ENCODE measurements around the gene KCNJ14.
A peak's percentile ranks its signal among the peaks of the same experiment; 100 is the strongest.

The KCNJ14 gene

DNA sequence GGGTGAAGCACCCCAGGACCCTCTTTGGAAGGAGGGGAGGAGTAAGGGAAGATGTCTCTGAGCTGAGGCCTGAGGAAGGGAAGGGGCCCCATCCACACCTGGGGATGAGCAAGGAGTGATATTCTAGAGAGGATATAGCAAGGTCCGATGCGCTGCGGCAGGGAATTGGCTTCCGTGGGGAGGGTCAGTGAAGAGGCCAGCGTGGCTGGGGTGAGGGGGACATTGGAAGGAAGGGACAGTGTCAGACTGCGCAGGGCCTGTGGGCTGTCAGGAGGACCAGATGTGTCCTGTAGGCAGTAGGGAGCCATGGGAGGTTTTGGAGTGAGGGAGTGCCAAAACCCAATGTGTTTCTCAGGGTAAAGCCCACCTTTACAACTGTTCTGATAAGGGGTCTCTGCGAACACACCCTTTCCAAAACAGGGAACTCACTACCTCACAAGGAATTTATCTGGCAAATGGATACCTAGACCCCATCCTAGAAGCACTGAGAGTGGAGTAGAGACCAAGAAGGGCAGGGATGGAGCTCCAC, 52.6 kb downstream of the KCNJ14 start:
- TF ChIP-seq, protein P1, sequence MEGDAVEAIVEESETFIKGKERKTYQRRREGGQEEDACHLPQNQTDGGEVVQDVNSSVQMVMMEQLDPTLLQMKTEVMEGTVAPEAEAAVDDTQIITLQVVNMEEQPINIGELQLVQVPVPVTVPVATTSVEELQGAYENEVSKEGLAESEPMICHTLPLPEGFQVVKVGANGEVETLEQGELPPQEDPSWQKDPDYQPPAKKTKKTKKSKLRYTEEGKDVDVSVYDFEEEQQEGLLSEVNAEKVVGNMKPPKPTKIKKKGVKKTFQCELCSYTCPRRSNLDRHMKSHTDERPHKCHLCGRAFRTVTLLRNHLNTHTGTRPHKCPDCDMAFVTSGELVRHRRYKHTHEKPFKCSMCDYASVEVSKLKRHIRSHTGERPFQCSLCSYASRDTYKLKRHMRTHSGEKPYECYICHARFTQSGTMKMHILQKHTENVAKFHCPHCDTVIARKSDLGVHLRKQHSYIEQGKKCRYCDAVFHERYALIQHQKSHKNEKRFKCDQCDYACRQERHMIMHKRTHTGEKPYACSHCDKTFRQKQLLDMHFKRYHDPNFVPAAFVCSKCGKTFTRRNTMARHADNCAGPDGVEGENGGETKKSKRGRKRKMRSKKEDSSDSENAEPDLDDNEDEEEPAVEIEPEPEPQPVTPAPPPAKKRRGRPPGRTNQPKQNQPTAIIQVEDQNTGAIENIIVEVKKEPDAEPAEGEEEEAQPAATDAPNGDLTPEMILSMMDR (conservative IDR thresholded peaks at IDR 0.05) = no peak
- no peak overlapping the region for H3K27ac ChIP-seq

DNA sequence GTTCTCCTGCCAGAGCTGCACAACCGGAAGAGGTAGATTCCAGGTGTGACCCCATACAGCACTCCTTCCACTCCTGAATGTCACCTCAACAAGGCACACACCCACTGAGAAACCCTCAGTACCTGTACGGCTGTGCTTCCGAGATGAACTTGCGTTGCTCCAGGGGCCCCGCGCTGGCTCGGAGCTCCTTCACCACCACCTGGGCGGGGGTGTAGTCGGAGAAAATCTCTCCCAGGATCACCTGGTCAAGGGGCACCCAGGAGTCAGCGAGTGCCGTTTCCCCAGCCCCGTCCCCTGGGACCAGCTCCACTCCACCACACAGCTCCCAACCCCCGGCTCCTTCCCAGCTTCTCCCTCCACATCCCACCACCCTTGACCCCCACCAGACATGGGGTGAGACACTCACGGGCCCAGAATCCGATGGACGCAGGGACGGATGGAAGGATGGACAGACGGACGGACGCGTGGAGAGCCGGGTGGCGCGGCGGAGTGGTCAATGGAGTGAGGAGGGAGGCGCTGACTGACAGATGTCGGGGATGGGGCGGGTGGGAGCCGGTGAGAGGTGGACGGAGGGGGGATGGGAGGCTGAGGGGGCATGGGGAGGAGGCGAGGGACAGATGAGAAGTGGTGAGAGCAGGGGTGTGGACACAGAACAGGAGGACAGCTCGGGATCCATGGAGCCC, 53.5 kb downstream of the KCNJ14 start:
- H3K27ac ChIP-seq = no peak overlapping the region
- TF ChIP-seq, protein P1 (conservative IDR thresholded peaks at IDR 0.05) = no peak

DNA sequence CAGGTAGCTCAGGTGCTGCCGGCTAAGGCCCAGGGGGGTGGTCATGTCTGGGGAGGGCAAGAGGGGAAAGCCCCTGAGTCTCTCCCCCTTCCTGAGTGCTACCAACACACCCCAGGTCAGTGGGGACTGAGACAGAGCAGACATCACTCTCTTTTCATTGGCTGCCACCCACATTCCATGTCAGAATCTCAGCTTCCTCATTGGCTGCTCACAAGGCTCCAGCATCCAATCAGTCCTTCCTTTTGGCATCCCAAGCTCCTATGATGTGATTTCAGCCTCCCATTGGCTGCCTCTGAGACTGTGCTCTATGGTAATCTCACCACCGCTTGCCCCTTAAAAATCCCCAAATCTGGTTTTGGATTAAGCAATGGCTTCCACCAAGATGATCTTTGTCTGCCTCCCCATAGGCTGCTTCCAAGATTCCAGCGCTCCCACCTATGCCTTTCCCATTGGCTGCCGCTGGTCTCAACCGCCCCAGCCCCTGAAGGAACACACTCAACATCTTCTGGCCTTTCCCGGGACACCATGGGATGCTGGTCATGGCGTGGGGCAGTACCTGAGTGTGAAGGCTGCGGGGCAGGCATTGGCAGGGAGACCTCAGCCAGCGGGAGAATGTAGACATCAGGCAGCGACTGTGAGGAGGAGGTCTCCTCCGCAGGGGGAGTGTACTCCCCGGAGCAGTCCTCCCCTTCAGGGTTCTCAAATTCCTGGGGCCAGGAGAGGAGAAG, 54.3 kb downstream of the KCNJ14 start:
- TF ChIP-seq, protein P1 (conservative IDR thresholded peaks at IDR 0.05) = no peak

DNA sequence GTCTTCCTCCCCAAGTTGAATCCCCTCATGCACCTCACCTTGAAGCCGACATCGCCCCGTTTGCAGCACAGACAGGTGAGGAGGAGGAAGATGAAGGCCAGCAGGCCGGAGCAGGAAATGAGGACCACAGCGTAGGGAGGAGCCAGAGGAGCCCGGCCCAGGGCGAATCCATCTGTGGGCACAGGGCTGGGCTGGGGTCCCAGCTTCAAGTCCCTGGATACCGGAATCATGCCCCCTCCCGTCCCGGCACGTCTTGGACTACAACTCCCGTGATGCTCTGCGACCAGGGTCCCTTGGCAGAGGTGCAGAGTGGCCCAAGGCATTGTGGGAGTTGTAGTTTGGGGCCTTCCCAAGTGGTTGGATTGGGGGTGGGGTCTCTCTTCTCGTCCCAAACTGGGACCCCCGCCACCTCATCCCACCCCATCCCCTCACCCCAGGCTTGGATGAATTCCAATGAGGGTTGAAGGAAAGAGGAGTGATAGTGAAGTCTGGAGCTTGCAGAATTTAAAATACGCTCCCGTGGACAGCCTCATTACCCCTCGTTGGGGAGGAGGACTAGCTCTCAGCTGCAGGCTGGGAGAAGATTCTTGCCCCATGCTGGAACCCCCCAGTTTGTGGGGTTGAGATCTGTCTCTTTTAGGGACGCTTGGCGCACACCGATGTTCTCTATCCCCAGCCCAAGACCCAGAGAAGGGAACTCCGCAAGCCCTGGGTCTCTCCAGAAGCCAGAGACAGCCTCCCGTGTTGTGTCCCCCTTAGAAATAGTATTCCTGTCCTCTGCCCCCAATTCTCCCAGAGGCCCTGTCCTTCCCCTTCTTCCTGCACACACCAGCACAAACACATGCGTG, 55.3 kb downstream of the KCNJ14 start:
- TF ChIP-seq, protein P1 (conservative IDR thresholded peaks at IDR 0.05) = no peak
- H3K27ac ChIP-seq = peak overlapping the region; percentile 52; the same call in 1 of the 2 replicates

More for the DNA sequence above, 54.3 kb downstream of the KCNJ14 start:
- no peak overlapping the region for H3K27ac ChIP-seq

DNA sequence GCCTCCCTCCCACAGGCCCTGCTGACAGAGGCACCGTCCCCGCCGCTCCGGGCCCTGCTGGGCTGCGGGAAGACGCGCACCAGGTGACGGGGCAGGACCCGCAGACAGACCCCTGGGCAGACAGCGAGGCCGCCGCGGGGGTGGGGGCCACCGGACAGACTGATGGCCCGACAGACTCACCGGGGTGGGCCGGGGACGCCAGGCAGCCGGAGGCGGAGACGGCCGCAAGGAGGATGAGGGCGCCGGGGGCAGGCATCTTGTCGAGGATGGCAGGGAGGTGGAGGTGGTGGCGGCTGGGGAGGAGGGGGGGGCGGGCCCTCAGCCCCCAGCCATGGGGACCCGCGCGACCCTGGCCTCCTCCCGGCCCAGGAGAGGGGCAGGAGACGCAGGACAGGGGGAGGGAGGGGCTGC, 56.0 kb downstream of the KCNJ14 start:
- TF ChIP-seq, protein P1 (conservative IDR thresholded peaks at IDR 0.05) = no peak
- peak overlapping the region; percentile 52; the same call in 1 of the 2 replicates for H3K27ac ChIP-seq

DNA sequence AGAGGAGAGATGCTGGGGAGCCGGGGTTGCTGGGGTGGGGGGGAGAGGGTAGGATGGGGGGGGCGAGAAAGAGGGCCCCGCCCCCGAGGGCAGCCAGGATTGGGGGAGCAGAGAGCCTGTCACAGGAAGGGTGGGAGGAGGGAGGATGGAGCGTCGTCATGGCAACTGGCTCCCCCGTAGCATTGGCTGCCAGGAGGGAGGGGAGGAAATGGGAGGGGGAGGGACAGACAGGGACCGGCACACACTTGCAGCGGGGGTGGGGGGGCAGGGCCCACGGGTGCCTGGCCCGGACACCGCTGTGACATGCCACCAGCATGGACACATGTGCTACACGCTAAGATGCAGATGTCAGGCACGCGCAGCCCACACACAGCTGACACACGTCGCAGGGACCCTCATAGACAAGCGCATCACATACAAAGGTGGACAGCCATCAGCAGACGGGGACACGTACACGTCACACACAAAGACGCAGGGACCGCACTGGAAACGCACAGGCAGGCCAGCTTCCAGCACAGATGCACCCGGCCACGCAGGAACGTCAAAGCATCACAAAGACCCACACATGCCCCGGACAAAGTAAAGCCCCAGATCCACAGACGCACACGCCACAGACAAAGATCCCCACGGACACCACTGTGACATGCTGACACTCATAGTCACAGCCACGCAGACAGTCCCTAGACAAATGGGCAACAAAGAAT, 56.6 kb downstream of the KCNJ14 start, which contains the start of gene LMTK3:
TSS of gene LMTK3 (minus strand) at position 36 of the 704 bp plus-strand sequence. CDS start 259 bp downstream, outside the sequence.
- H3K27ac ChIP-seq = peak within 1 kb of the TSS; percentile 52; the same call in 1 of the 2 replicates
- TF ChIP-seq, protein P1 (conservative IDR thresholded peaks at IDR 0.05) = no peak
